T-helper 9 cell (primary cell): ENCODE data around the gene SENP1.

ENCODE experiments used
- DNase-seq: peaks from one replicate; pipeline ENCODE4 v3.0.0-alpha.2; 2020

Gene SENP1

DNA sequence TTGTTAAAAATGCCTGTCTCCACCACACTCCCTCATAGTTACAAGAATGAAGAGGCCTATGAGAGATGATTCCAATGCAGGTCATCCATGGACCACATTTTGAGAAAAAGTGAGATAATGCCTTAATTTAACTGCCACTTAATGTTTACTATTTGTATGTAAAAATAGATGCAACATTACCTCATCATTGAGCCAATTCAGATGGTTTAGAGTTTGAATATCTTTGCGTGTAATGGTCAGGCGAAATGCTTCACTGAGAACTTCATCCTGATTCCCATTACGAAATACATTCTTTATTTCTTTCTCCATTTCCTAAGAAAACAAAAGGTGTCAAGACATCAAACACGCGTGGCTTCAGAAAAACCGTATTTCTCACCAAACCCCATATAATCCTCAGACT, 42.3 kb downstream of the SENP1 start:
- DNase-seq: no peak

DNA sequence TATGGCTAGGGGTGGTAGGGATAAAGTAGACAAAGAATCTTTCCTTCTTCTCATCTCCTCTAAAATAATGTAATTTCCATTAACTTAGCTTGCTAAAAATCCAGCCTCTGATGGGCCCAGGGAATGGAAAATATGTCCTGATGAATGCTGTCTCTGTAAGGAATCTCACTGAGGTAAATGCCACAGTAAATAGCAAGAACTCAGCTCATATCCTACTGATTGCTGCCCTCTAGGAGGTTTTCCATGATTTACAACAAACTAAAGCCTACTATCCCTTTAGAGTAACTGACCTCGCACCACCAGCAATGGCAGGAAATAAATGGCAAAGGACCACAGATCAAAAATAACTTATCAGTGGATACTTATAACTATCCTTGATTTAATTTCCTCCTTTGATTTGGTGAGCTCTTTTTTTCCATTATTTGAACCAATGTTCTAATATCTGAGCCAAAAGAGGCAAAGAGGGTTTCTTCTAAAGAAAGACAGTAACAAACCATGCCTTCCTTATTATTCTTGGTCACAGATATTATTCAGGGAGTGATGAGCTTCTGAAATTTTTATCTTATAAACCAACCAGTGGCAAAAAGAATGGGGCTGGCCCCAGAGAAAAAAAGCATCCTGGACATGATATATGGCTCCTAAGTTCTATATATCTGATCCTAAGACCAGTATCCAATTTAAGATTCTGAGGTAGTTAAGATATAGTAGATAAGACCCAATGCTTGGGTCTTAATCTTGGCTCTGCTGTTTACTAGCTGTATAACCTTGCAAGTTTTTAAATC, 43.8 kb downstream of the SENP1 start:
- DNase-seq: no peak

DNA sequence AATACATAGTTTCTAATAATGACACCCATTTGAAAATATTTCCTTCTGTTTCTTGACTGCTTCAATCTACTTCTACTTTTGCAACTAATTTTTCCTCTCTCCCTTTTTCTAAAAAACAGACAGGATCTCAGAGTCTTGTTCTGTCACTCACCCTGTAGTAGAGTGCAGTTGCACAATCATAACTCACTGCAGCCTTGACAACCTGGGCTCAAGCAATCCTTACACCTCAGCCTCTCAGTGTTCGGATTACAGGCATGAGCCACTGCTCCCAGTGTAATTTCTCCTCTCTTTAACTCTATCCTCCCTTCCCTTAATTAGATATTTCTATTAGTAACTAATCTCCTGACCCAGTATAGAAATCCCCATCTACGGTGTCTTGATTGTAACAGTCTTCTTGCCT, 45.4 kb downstream of the SENP1 start:
- DNase-seq: no peak

DNA sequence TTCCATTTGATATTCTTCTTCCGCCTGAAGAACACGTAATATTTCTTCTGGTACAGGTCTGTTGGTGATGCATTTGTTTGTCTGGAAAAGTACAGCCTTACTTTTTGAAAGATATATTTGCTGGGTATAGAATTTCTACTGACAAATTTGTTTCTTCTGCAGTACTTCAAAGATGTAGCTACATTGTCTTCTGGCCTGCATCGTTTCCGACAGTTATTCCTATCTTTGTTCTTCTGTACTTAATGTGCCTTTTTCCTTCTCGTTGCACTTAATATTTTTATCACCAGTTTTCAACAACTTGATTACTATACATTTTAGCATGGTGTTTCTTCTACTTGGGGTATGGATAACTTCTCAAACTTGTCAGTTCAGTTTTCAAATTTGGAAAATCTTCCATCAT, 47.1 kb downstream of the SENP1 start:
- DNase-seq: no peak

DNA sequence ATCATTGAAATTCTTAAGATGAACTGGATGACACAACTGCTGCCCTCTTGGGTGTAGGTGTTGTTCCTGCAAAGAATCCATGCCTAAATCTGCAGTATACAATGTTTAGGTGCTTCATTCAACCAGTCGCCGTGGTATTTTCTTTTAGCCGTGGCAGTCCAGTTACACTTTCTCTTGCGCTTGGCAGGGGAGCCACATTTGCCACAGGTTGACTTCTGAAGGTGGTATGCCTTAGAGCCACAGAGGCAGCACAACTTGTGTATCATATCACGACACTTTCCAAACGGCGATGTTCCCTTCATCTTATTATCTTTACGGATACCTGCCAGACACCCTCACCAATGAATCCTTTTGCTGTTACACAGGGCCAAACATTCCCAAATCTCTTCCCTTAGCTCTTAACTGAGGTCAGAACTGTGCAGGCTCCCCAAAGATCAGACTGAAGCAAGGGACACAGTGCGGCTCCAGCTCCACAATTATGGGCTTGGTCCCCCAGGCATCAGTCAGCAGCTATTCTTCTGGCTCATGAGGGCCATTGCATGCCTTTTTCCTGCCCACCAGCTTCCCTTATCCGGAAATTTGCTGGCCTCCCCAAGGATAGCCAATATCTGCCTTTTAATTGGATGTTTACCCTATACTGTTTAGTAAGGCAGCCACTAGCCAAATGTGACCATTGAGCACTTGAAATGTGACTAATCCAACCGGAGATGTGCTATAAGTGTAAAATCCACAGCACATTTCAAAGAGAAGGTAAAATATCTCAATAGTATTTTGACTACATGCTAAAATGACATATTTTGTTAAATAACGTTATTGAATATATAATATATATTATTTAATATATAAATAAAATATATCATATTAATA, 50.7 kb downstream of the SENP1 start:
- DNase-seq: no peak

DNA sequence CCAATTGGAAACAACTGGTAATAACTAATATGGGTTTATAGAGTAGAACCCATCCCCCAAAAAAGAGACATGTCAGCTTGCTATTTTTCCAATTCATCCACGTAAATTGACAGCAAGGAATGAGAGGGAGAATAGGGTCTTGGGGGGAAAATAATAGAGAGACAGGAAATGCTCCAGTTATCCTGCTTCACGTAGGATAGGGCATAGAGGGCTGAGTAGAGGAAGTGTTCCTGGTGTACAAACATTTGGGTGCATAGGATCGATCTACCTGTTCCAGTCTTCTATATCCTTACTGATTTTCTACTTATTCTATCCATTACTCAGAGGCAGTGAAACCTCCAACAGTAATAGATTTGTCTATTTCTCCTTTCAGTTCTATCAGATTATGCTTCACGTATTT, 52.0 kb downstream of the SENP1 start:
- no peak for DNase-seq

DNA sequence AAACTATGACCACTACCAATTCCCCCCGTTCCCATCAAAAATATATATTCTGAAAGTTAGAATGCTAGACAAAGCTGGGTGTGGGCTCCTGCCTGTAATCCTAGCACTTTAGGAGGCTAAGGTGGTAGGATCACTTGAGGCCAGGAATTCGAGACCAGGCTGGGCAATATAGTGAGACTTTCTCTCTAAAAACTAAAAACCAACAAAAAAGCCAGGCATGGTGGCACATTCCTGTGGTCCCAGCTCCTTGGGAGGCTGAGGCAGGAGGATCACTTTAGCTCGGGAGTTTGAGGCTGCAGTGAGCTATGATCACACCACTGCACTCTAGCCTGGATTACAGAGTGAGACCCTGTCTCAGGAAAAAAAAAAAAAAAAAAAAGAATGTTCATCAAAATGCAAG, 52.8 kb downstream of the SENP1 start:
- no peak for DNase-seq

DNA sequence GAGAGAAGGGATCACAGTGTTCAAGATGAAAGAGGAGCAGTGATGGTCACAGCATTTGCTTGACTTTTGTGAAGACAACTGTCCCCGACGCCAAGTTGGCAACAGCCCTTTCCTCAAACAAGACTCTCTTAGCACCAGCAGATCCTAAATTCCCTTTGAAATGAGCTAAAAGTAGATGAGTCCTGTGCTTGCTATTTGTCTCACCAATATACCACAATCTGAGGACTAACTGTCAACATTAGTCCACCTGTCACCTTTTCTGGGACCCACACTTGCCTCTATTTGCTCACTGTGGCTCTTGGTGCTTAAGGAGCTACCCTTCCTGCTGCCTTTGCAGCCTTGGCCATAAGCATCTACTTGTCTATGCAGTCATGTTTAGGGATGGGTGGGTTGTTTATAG, 54.2 kb downstream of the SENP1 start:
- no peak for DNase-seq

DNA sequence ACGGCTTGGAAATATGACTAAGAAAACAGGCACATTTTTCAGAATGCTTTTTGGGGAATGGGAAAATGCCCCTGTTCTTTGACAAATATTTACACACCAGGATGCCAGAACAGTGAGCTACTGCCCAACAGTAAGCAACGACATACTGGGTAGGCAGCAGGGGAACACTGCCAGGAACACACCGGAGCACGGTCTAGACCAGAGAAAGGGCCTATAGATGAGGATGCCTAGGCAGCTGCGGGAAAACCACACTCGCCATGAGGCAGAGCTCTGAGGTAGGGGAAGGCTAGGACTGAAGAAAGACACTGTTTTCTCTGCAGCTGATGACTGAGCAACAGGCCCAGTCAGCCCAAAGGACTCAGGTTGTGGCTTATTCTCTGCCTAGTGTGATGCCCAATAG, 55.7 kb downstream of the SENP1 start:
- DNase-seq: no peak

DNA sequence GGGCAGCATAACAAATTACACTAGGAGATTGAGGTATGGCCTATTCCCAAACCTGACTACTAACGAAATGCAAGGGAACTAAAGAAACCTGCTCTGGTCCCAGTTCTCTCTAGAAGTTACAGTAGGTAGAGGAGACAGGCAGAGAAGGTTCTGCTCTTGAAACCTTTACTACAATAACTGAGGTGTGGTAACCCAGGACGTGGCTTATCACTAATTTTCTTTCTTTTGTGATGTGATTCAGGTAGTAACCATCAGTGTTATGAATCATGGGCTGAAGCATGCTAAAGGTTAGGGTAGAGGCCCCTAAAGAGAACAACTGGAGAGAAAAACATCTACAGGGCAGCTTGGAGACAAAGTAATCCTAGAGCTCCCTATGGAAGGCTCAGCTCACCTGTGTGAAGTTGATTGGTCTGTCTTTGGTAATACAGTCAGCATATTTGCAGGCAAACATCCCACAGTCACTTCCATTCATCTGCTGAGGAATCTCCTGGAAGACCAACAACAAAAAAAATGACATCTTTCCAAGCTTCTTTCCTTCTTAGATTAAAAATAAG, 59.8 kb downstream of the SENP1 start:
- DNase-seq: no peak

DNA sequence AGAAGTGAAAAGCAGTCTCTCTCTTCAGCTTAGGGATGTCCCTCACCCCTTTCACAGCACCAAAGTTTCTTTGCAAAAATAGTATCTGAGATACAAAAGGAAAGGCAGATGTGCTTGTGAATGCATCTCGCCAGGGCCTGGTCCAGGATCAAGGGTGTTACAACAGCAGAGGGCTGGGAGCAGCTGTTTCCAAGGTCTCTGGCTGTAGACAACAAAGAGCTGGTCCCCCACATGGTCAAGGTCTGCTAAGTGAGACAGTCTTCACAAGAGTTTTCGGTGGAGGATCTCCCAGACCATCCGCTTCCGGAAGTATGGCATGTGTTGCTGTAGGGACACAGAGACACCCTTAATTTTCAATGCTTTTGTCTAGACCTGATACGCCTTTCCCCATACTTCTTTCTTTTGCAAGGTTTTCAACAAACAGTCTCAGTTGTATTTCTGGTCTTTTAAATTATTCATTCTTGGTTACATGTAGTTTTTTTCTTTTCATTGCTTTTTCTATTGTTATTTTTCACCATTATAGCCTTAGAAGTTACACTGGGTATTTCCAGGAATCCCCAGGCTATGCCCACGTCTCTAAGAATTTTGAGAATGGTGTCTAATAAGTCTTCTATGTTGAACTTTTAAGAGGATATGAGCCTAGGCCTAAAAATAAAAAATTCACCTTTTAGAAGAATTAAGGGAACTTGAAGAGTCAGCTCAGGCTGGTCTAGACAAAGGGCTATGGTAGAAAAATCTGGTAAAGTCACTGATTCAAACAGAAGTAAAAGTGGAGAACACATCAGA, 60.6 kb downstream of the SENP1 start:
- DNase-seq: no peak

DNA sequence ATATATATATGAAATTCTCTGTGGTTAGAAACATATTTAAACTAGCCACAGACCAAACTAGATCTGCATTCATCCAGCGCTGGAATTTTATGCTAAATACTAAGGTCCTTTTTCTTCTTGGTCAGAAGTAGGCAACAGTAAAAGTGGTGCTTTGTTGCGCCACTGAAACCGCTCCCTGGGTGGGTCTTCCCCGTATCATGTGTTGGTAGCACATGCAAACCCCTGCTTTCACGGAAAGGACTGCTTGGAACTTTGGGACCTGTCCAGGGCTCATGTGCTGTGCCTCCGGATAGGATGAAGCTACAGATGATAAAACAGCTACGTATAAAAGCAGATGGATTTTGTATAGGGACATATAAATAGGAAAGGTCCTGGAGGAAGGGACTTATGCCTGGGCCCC, 61.5 kb downstream of the SENP1 start:
- DNase-seq: no peak

DNA sequence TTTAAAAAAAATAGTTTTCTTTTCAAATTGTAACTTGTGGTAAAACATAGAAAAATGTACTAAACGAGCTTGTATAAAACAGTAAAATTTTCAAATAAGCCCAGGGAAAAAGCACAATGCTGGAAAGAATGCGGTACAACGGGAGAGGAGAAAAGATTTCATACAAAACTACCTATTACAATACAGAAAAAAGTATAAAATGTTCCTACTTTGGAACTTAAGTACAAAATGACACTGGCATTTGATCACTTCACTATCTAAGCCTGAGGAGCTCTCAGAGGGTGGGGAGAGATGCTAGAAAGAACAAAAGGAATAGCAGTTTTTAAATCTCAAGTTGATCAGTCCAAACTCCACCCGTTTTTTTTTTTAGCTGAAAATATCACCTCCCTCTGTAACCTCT, 62.1 kb downstream of the SENP1 start:
- no peak for DNase-seq

DNA sequence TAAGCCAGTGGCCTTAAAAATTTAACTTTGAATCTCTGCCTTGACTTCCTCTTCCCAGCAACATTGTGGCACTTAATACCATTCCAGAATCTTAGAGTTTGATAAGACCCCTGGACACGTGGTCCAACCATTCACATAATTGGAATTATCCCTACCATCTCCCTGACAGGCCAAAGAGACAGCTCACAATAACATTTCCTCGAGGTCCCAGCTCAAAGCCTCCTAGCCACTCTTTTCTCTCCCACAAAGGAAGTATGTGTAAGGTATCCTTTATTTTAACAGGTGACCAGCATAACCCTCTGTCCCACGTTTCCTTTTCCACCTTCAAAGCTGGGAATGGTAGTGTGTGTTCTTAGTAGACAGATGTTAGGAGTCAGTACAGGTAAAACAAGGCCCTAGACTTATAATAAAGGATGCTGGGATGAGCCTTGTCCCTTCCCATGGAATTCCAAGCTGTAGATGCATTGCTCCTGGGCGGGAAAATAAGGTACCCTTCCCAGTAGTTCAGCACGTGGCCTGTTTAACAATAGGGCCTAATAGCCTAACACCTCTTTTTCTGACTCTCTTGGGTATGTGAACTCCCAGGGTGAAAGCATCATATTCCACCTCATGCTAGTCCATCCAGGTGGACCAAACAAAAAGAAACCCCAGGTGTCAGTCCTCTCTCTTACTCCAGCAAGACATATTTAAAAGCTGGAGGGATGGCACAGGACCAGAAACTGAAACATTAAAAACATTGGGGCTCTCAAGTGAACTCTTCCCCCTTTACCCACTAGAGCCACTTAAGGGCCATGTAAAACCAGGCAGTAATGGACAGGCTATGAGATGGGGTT, 64.1 kb downstream of the SENP1 start:
- no peak for DNase-seq

DNA sequence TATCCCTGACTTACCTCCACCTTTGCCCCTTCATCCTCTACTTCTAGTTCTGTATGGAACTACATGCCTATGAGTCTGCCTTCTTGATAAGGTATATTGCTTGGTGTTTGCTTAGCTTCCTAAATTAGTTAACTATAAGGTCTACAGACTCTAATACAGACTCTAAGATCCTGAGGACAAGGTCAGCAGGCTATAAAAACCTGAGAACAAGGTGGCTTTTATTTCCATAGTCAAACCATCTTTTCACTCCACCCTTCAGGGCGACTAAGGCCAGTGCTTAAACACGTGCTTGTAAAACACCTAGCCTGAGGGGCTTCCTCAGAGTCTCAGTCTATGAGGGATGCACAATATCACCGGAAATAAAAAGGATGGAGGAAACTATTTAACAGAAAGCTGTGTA, 65.5 kb downstream of the SENP1 start:
- DNase-seq: no peak

DNA sequence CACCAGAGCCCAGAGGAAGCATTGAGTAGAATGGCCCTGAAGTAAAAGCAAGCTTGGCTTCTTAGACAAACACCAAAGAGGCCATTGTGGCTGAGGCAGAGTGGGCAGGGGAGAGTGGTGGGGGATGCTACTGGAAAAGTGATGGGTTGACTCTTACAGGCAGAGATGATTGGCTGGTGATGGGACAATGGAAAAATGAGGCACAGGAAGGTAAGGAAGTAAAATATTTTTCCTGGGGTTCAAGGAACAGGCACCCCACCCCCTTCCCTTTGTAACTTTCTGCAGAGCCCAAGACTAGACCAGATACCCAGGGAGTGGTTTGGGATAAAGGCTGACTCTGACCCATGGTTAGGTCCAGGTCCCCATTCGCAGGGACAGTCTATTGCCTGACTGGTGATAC, 66.7 kb downstream of the SENP1 start:
- DNase-seq: no peak

DNA sequence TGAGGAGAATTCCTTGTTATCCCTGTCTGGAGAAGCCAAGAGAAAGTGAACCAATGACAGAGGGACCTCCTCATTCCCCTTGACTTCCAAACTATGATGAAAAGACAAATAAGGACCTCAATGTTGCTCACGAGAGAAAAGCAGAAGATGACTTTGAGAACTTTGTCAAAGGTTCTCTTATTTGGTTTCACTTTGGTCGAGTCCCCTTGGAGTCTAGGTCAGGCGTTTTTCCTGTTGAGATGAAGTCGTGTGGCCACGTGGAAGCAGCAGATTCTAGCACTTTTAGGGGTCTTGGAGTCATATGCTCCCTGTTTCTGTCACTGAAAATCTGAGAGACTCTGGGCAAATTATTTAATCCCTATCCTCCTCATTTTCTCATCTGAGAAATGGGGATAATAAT, 67.8 kb downstream of the SENP1 start:
- no peak for DNase-seq

DNA sequence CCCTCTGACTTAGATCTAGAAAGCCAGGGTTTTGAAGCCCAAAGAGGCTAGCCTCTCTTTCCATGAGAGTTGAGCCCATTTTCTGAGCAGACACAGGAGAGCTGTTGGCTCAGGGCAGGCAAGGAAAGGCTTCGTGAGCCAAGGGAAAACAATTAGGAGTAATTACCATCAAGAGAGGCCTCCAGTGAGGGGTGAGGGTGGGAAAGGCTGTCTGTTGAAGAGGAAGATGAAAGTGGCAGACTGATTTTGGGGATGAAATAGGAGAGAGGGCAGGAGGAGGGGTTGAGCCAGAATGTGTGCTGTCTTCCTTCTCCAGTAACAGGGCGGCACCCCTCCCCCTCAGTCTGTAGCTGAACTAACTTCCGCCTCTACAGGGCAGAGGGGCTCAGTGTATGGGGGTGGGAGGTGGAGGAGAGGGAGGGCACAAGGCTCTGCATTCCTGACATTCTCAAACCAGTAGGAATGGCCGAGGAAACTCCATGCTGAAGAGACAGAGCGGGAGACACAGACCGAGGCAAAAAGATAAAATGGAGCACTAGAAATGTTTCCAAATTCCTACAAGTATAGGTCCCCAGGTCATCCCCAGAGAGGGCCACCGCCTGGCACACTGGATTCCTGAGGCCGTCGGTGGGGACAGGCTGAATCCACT, 68.5 kb downstream of the SENP1 start:
- DNase-seq: no peak

DNA sequence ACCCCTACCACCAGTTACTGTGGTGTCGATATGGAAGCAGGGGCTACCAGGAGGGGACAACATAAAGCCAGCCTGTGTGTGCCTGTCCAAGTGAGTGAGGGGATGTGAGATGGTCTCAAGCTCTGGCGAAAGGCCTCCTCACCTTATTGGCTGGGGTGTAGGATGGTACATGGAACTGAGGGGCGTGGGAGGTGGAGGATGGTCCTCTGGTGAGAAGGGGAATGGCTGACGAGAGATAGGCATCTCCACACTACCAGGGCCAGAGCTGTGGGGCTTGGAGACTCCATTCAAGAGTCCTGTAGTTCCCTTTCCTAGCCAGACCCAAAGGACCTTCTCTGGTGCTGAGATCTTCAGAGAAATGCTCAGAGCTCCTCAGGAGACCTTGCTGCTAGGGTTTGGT, 69.1 kb downstream of the SENP1 start:
- DNase-seq: no peak

DNA sequence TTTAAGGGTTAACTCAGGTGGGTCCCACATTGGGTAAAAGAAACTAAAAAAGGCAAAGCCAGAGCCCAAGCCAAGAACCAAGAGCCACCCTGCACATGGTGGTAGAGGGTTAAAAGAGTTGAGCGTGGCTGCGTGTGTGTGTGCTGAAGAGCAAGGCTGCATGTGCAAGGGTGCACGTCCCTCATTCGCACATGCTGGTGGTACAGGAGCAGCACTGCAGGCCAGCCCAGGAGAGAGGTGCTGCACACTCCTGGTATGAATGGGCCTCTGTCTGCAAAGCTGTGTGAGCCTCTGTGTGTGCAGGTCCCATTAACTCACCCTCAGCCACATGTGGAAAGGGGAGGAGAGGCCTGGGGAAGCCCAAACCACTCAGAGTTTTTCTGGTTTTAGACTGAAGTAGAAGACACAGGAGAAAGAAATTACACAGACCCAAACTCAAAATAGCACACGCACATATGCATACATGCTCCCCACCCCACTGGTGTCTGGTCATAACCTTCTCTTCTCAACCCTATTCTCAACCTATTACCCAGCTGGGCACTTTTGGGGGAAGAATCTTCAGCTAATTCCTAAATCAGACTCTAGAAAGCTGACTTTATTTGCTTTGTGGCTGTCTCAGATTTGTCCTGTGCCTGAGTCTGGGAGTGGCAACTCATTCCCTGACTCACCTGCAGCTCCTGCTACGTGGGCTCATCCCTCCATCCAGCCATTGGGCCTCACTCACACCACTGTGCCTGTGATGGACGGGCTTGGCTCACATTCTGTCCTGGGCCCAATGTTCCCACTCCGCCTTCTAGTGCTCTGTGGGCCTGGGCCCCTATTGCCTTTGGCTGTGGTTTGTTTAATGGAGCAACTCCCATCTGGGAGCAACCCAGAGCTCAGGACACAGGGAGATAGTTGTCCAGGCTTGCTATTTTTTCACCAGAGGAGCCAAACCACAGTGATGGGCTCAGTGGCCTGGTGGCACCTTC, 70.8 kb downstream of the SENP1 start:
- DNase-seq: no peak

DNA sequence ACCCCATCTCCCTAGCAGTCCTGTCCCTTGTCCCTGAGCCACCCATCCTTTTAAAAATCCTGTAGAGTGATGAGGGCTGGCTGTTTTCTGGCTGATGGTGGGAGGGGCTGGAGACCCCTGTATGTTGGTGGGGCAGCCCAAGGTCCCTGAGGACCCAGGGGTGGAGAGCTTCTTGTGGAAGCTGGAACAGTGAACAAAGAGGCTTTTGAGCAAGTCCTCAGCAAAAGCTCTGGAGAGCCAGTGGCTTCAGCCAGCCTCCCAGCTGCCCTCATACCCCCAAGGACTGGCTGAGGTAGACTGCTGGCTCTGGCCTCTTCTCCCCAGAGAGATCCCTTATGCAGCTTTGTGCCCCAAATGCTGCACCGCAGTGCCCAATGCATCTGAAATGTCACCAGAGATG, 72.4 kb downstream of the SENP1 start:
- no peak for DNase-seq
